Embryonic facial prominence (tissue), 1 donor: ENCODE measurements around the gene NPW.

Experiments
- DNase-seq: peaks from one replicate; pipeline ENCODE4 v3.0.0-alpha.2; 2016; ENCODE audit errors: extremely low spot score

Gene NPW

DNA sequence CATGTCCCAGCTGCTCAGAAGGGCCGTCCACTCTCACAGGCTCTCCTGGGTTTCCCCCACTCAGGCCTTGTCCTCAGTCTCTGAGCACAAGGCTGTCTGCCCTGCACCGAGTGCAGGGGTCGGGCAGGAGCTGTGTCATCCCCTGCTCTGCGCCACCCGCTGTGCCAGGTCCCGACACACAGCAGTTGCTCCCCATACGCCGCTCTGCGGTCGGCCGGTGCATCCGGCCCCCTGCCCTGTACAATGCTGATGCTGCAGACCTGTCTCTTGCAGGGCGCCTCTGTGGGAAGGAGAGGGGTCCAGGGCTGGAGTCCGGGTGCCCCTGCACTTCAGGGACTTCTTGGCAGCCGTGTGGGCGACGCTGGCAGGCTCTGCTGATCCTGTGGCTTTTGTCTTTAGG is 34.3 kb downstream of the NPW start:
- DNase-seq, result no peak

- DNase-seq, result no peak
Measured at GRCh38 chr16:2054543-2055245, 35.1 kb downstream of the NPW start.

DNA sequence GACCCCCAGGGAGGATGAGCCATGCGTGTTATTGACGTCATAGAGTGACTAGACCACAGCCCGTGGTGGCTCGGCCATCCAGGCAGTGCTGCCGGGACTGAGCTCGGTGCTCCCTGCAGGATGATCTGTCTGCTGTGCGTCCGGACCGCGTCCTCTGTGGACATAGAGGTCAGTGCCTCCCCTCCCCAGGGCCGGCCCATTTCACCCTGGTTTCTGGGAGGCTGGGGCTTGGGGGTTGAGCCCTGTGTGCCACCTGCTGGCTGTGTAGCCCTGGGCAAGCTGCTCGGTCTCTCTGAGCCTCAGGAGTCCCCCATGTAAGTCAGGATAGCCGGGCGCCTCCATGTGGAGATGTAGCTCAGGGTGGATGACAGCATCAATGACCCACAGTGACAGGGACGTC is 36.5 kb downstream of the NPW start:
- DNase-seq, result no peak

DNA sequence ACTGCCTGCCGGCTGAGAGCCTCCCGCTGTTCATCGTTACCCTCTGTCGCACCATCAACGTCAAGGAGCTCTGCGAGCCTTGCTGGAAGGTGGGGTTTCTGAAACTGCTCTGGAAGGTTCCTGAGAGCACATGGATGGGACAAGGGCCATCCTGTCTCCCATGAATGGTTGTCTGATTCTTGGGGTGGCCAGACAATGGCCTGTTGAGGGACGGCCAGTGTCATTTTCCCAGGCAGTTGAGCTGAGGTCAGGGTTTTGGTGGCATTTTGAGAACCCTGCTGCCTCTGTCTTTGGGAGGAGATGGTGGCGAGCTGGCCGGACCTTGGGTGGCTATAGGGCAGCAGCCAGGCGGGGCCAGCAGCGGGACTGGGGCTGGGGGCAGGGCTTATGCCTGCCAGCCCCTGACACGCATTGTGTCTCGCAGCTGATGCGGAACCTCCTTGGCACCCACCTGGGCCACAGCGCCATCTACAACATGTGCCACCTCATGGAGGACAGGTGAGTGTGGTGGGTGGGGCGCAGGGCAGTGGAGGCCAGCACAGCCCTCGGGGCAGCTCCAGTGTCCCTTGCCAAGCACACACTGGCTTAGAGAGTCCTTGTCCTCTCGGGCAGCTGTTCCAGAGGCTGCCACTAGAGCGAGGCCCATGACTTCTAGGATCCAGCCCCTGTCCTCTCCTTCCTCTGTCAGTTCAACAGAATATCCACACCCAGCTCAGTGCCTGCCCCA is 37.3 kb downstream of the NPW start:
- no peak for DNase-seq

GRCh38 chr16:2057438-2057837 is 37.9 kb downstream of the NPW start:
- DNase-seq, result no peak

- DNase-seq, result no peak
Measured at GRCh38 chr16:2058420-2058819, 38.8 kb downstream of the NPW start.

GRCh38 chr16:2058872-2059271 is 39.3 kb downstream of the NPW start:
- DNase-seq, result no peak

- no peak for DNase-seq
Measured at GRCh38 chr16:2060346-2060745, 40.8 kb downstream of the NPW start.

DNA sequence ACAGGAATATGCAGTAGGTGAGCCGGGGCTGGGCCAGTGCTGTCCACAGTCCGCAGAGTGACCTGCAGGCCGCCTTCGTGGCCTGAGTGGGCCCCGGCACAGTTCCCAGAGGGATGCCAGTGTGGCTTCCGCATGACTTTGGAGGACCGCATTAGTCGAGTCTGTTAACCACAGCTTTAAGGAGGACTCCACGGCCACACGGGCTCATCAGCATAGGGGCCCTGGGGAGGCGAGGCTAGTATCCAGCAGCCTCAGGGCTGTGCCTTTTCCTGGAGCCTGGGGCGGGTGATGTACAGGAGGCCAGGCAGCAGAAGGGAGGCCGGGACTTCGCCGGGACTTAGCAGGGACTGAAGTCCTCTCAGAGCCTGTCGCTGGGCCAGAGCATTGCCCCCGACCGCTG is 41.4 kb downstream of the NPW start:
- DNase-seq, result no peak

DNA sequence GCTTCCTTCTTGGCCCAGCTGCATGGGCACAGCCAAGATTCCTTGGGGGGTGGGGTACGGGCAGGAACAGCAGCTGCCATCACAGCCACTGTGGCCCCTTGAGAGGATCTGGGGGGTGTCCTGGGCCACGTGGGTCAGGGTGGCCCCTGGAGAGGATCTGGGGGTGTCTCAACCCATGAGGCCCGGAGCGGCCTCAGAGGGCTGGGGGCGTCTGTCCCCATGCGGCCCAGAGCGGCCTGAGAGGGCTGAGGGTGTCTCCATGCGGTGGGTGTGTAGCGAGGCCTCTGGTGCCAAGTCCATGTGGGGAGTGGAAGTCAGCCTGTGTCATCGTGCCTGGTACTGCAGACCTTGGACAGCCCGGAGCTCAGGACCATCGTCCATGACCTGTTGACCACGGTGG is 41.9 kb downstream of the NPW start:
- DNase-seq, result no peak

GRCh38 chr16:2062801-2063200 is 43.2 kb downstream of the NPW start:
- no peak for DNase-seq

DNA sequence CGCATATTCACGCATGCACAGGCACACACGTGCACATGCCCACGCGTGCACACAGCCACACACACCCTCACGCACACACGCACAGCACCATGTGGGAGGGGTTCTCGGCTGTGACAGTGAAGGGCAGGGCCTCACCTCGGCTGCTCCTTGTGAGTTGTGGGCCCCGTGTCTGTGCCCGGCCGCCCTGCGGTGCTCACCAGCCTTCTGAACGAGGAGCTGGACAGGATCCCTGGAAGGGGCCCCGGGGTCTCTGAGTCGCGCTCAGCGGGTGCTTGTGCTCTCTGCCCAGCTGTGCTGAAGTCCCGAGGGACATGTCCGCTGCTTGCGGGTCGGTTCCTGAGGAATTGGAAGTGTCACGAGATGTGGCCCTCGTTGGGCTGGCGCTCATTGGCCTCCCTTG is 44.3 kb downstream of the NPW start:
- no peak for DNase-seq

DNA sequence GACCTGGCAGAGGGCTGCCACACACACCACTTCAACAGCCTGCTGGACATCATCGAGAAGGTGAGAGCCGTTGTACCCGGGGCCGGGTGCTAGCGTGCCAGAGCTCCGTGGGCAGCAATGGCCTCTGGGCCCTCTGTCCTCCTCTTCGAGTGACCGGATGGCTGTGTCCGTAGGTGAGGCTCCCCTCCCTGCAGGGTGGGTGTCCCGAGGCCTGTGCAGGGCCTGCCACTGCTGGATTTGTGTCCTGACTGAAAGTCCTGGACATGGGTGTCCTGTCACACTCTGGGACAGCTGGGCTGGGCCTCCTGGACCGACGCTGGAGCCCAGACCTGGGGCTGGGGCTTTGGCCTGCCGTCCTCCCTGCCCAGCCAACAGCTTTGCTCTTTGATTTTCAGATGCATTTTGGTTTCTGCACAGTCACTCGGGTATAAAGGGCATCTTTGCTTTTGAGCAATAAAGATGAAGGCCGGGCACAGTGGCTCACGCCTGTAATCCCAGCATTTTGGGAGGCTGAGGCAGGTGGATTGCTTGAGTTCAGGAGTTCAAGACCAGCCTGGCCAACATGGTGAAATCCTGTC is 44.9 kb downstream of the NPW start:
- no peak for DNase-seq

DNA sequence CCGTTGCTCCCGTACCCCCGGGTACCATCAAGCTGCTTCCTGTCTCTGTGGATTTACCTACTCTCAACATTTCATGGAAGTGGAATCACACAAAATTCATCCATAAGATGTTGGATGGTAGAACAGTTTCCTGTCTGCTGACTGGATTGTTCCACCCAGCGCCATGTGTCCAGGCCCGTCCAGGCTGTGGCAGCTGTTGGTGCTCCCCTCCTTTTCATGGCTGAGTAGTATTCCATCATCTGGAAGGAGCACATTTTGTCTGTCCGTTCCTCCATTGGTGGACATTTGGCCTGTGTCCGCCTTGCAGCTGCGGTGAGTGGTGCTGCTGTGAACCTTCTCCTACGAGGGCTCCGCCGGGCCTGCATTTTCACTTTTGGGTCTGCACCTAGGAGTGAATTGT is 46.6 kb downstream of the NPW start:
- no peak for DNase-seq
